Loucy (cell line): Measurements from ENCODE around the gene ASS1.

ENCODE experiments used
- H2AFZ ChIP-seq: fragments of 200-600 bp; sonication (generic); 2 replicates; pipeline ENCODE4 v1.6.0; 2016; ENCODE audit warnings: antibody characterized with exemption, mild to moderate bottlenecking, low read length, moderate library complexity
- H3F3A ChIP-seq: fragments of 200-600 bp; 2 replicates; pipeline ENCODE4 v1.6.0; 2016; ENCODE audit warnings: antibody characterized with exemption, low read depth, mild to moderate bottlenecking
- H3K27me3 ChIP-seq: fragments of 200-600 bp; sonication (generic); 2 replicates; pipeline ENCODE4 v1.6.1; 2014; ENCODE audit warnings: low read length, mild to moderate bottlenecking; ENCODE audit not compliant: insufficient read depth, poor library complexity, severe bottlenecking
- H3K36me3 ChIP-seq: fragments of 200-600 bp; sonication (generic); 2 replicates; pipeline ENCODE4 v1.6.1; 2016; ENCODE audit warnings: low read length; ENCODE audit not compliant: insufficient read depth
- H3K4me1 ChIP-seq: fragments of 200-600 bp; sonication (generic); 2 replicates; pipeline ENCODE4 v1.5.1; 2014; ENCODE audit warnings: low read length, mild to moderate bottlenecking; ENCODE audit not compliant: insufficient read depth, poor library complexity, severe bottlenecking
- H3K4me2 ChIP-seq: fragments of 200-600 bp; sonication (generic); 2 replicates; pipeline ENCODE4 v1.6.0; 2014; ENCODE audit warnings: antibody characterized with exemption, low read length, low read depth, mild to moderate bottlenecking; ENCODE audit not compliant: poor library complexity, severe bottlenecking
- H3K4me3 ChIP-seq: fragments of 200-600 bp; sonication (generic); 2 replicates; pipeline ENCODE4 v1.5.1; 2014; ENCODE audit warnings: low read length, mild to moderate bottlenecking, mixed read lengths; ENCODE audit not compliant: poor library complexity, severe bottlenecking
- H3K79me2 ChIP-seq: fragments of 200-600 bp; sonication (generic); 2 replicates; pipeline ENCODE4 v1.6.1; 2014; ENCODE audit warnings: low read length; ENCODE audit not compliant: insufficient read depth
- H3K9ac ChIP-seq: fragments of 200-600 bp; sonication (generic); 2 replicates; pipeline ENCODE4 v1.6.0; 2014; ENCODE audit warnings: mild to moderate bottlenecking, low read depth, low read length, moderate library complexity; ENCODE audit not compliant: poor library complexity, severe bottlenecking
- H3K9me2 ChIP-seq: fragments of 200-600 bp; sonication (generic); replicated peaks from 2 replicates; pipeline ENCODE4 v1.6.1; 2016; ENCODE audit warnings: low read depth, low read length, mixed read lengths
- H3K9me3 ChIP-seq: fragments of 200-600 bp; sonication (generic); 2 replicates; pipeline ENCODE4 v1.6.1; 2014; ENCODE audit warnings: mild to moderate bottlenecking, antibody characterized with exemption, low read length, low read depth; ENCODE audit not compliant: insufficient read depth
- H4K20me1 ChIP-seq: fragments of 200-600 bp; sonication (generic); 2 replicates; pipeline ENCODE4 v1.6.0; 2014; ENCODE audit warnings: antibody characterized with exemption, low read length, mild to moderate bottlenecking; ENCODE audit not compliant: insufficient read depth, poor library complexity, severe bottlenecking
- CTCF ChIP-seq: fragments of 200-600 bp; sonication (generic); conservative IDR thresholded peaks from 2 replicates; pipeline ENCODE4 v1.5.1; 2014; ENCODE audit warnings: mild to moderate bottlenecking, antibody characterized with exemption, low read length
- EZH2phosphoT487 ChIP-seq: fragments of 200-600 bp; IDR thresholded peaks from 2 replicates; pipeline ENCODE4 v1.6.1; 2018; ENCODE audit warnings: antibody characterized with exemption, mild to moderate bottlenecking, moderate library complexity, borderline replicate concordance

ASS1 gene

GRCh38 chr9:130406278-130406895 lies 38.4 kb upstream of the ASS1 start:
- Histone ChIP-seq H3K4me2 (no peak overlapping the region), H4K20me1 (no peaks in the 10 kb centered on the region), H3K79me2 (no peaks in the 10 kb centered on the region), H3K36me3 (no peaks in the 10 kb centered on the region), H3F3A (no peaks in the 10 kb centered on the region), H3K27me3 (no peaks in the 10 kb centered on the region), H3K9me2 (no peaks in the 10 kb centered on the region), H3K4me1 (no peaks in the 10 kb centered on the region), H2AFZ (no peak overlapping the region), H3K9ac (no peak overlapping the region), H3K4me3 (no peak overlapping the region), H3K9me3 (no peaks in the 10 kb centered on the region)
- no peak for TF ChIP-seq EZH2phosphoT487

DNA sequence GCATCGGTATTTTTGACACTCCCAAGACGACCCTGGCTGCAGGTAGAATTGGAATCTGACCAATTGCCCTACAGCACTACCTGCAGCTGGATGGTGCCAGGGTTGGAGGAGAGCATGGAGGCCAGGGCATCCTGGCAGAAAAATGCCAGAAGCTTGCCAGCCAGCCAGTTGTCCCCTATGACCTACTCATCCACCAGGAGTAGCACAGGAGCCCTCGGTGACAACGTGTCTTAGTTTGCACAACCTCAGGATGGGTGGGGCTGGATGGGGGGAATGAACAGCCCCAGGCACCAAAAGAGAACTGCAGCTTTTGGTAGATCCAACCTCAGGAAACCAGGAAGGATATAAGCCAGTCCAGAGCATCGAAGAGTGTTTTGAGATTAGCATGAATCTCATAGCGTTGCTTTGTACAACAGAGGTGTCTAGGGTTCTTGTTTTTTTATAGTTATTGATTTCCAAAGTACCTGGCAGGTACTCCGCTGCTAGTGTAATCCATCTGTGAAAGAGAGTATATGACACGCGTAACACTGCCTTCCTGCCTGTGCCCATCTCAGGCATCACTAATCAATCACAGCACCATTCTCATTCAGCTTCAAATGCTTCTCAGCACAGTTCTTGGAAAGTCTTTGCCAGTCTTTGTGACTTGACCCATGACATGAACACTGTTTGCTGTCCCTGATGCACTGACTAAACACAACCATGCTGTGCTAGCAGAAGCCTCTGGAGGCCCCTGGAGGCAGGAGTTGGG lies 36.7 kb upstream of the ASS1 start:
- H4K20me1 ChIP-seq = no peaks in the 10 kb centered on the region
- no peak overlapping the region for H3K4me2 ChIP-seq

DNA sequence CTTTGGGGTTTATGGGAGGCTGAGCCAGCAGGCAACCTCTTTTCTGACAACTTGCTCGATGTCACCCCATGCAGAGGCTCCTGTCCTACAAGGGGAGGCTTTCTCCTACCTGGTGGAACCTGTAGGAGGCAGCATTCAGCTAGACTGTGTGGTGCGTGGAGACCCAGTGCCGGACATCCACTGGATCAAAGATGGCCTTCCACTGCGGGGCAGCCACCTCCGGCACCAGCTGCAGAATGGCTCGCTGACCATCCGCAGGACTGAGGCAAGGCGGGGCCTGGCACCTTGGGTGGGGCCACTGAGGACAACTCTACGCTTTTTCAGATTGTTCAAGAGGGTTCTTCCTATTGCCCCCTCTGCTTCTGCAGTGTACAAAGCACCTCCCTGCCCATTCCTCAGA lies 36.1 kb upstream of the ASS1 start:
- H2AFZ ChIP-seq = no peak overlapping the region
- no peak for TF ChIP-seq EZH2phosphoT487
- TF ChIP-seq CTCF = no peak
- no peaks in the 10 kb centered on the region for H3K36me3 ChIP-seq
- H4K20me1 ChIP-seq = no peaks in the 10 kb centered on the region
- no peaks in the 10 kb centered on the region for H3K4me1 ChIP-seq
- no peak overlapping the region for H3K9ac ChIP-seq
- no peaks in the 10 kb centered on the region for H3K79me2 ChIP-seq
- H3F3A ChIP-seq = no peaks in the 10 kb centered on the region
- no peaks in the 10 kb centered on the region for H3K9me3 ChIP-seq
- H3K27me3 ChIP-seq = no peaks in the 10 kb centered on the region
- no peaks in the 10 kb centered on the region for H3K9me2 ChIP-seq
- no peak overlapping the region for H3K4me2 ChIP-seq
- no peak overlapping the region for H3K4me3 ChIP-seq

More for the DNA sequence above, 36.7 kb upstream of the ASS1 start:
- no peaks in the 10 kb centered on the region for H3K4me1 ChIP-seq
- TF ChIP-seq CTCF = no peak
- no peak for TF ChIP-seq EZH2phosphoT487
- no peaks in the 10 kb centered on the region for H3K27me3 ChIP-seq
- H3K9me2 ChIP-seq = no peaks in the 10 kb centered on the region
- no peaks in the 10 kb centered on the region for H3F3A ChIP-seq
- no peaks in the 10 kb centered on the region for H3K79me2 ChIP-seq
- H3K4me3 ChIP-seq = no peak overlapping the region
- no peaks in the 10 kb centered on the region for H3K9me3 ChIP-seq
- H2AFZ ChIP-seq = no peak overlapping the region
- no peaks in the 10 kb centered on the region for H3K36me3 ChIP-seq
- no peak overlapping the region for H3K9ac ChIP-seq
